Loucy (cell line): ENCODE data around the gene FAM180A.

Experiments
- H2AFZ ChIP-seq: fragments of 200-600 bp; sonication (generic); 2 replicates; pipeline ENCODE4 v1.6.0; 2016; ENCODE audit warnings: antibody characterized with exemption, mild to moderate bottlenecking, low read length, moderate library complexity
- H3F3A ChIP-seq: fragments of 200-600 bp; 2 replicates; pipeline ENCODE4 v1.6.0; 2016; ENCODE audit warnings: antibody characterized with exemption, low read depth, mild to moderate bottlenecking
- H3K27me3 ChIP-seq: fragments of 200-600 bp; sonication (generic); 2 replicates; pipeline ENCODE4 v1.6.1; 2014; ENCODE audit warnings: low read length, mild to moderate bottlenecking; ENCODE audit not compliant: insufficient read depth, poor library complexity, severe bottlenecking
- H3K36me3 ChIP-seq: fragments of 200-600 bp; sonication (generic); 2 replicates; pipeline ENCODE4 v1.6.1; 2016; ENCODE audit warnings: low read length; ENCODE audit not compliant: insufficient read depth
- H3K4me1 ChIP-seq: fragments of 200-600 bp; sonication (generic); 2 replicates; pipeline ENCODE4 v1.5.1; 2014; ENCODE audit warnings: low read length, mild to moderate bottlenecking; ENCODE audit not compliant: insufficient read depth, poor library complexity, severe bottlenecking
- H3K4me2 ChIP-seq: fragments of 200-600 bp; sonication (generic); 2 replicates; pipeline ENCODE4 v1.6.0; 2014; ENCODE audit warnings: antibody characterized with exemption, low read length, low read depth, mild to moderate bottlenecking; ENCODE audit not compliant: poor library complexity, severe bottlenecking
- H3K4me3 ChIP-seq: fragments of 200-600 bp; sonication (generic); 2 replicates; pipeline ENCODE4 v1.5.1; 2014; ENCODE audit warnings: low read length, mild to moderate bottlenecking, mixed read lengths; ENCODE audit not compliant: poor library complexity, severe bottlenecking
- H3K79me2 ChIP-seq: fragments of 200-600 bp; sonication (generic); 2 replicates; pipeline ENCODE4 v1.6.1; 2014; ENCODE audit warnings: low read length; ENCODE audit not compliant: insufficient read depth
- H3K9ac ChIP-seq: fragments of 200-600 bp; sonication (generic); 2 replicates; pipeline ENCODE4 v1.6.0; 2014; ENCODE audit warnings: mild to moderate bottlenecking, low read depth, low read length, moderate library complexity; ENCODE audit not compliant: poor library complexity, severe bottlenecking
- H3K9me2 ChIP-seq: fragments of 200-600 bp; sonication (generic); replicated peaks from 2 replicates; pipeline ENCODE4 v1.6.1; 2016; ENCODE audit warnings: low read depth, low read length, mixed read lengths
- H3K9me3 ChIP-seq: fragments of 200-600 bp; sonication (generic); 2 replicates; pipeline ENCODE4 v1.6.1; 2014; ENCODE audit warnings: mild to moderate bottlenecking, antibody characterized with exemption, low read length, low read depth; ENCODE audit not compliant: insufficient read depth
- H4K20me1 ChIP-seq: fragments of 200-600 bp; sonication (generic); 2 replicates; pipeline ENCODE4 v1.6.0; 2014; ENCODE audit warnings: antibody characterized with exemption, low read length, mild to moderate bottlenecking; ENCODE audit not compliant: insufficient read depth, poor library complexity, severe bottlenecking
- CTCF ChIP-seq: fragments of 200-600 bp; sonication (generic); conservative IDR thresholded peaks from 2 replicates; pipeline ENCODE4 v1.5.1; 2014; ENCODE audit warnings: mild to moderate bottlenecking, antibody characterized with exemption, low read length
- EZH2phosphoT487 ChIP-seq: fragments of 200-600 bp; IDR thresholded peaks from 2 replicates; pipeline ENCODE4 v1.6.1; 2018; ENCODE audit warnings: antibody characterized with exemption, mild to moderate bottlenecking, moderate library complexity, borderline replicate concordance

Gene FAM180A

GRCh38 chr7:135773464-135773863 lies 24.9 kb upstream of the FAM180A start:
- Histone ChIP-seq H3K9me2 (no peaks in the 10 kb centered on the region), H3K9me3 (no peaks in the 10 kb centered on the region), H3K4me1 (no peaks in the 10 kb centered on the region), H3K4me2 (no peak overlapping the region), H3K4me3 (no peak overlapping the region), H3F3A (no peaks in the 10 kb centered on the region), H3K36me3 (no peaks in the 10 kb centered on the region), H3K27me3 (no peaks in the 10 kb centered on the region), H3K79me2 (no peaks in the 10 kb centered on the region), H2AFZ (no peak overlapping the region), H4K20me1 (no peaks in the 10 kb centered on the region), H3K9ac (no peak overlapping the region)
- TF ChIP-seq EZH2phosphoT487 (no peak), CTCF (no peak)

GRCh38 chr7:135772639-135773222 lies 24.1 kb upstream of the FAM180A start:
- Histone ChIP-seq H2AFZ (no peak overlapping the region), H3K9me2 (no peaks in the 10 kb centered on the region), H3K27me3 (no peaks in the 10 kb centered on the region), H3K4me3 (no peak overlapping the region), H3K4me2 (no peak overlapping the region), H3K9me3 (no peaks in the 10 kb centered on the region), H3K9ac (no peak overlapping the region), H4K20me1 (no peaks in the 10 kb centered on the region), H3K36me3 (no peaks in the 10 kb centered on the region), H3K4me1 (no peaks in the 10 kb centered on the region), H3K79me2 (no peaks in the 10 kb centered on the region), H3F3A (no peaks in the 10 kb centered on the region)
- no peak for TF ChIP-seq EZH2phosphoT487
- no peak for TF ChIP-seq CTCF

- Histone ChIP-seq H3K79me2 (no peaks in the 10 kb centered on the region), H3K9me2 (no peaks in the 10 kb centered on the region), H3K9ac (no peak overlapping the region), H2AFZ (no peak overlapping the region), H3K4me1 (no peaks in the 10 kb centered on the region), H3K4me3 (no peak overlapping the region), H3K4me2 (no peak overlapping the region), H3F3A (no peaks in the 10 kb centered on the region), H4K20me1 (no peaks in the 10 kb centered on the region), H3K9me3 (no peaks in the 10 kb centered on the region), H3K27me3 (no peaks in the 10 kb centered on the region), H3K36me3 (no peaks in the 10 kb centered on the region)
- TF ChIP-seq CTCF (no peak), EZH2phosphoT487 (no peak)
Observed at GRCh38 chr7:135771961-135772638, 23.5 kb upstream of the FAM180A start.
